Measurements from ENCODE around the gene WDFY2. TPM values are rescaled to one million over a fixed set of nuclear protein-coding genes. Genes with fewer than 3 reads are reported as not detected.

The WDFY2 gene
- total RNA-seq, 1 experiment from 2014 or later = 26.4 TPM

GRCh38 chr13:51614350-51614786 lies 30.1 kb downstream of the WDFY2 start:
- H2AK5ac ChIP-seq (ENCODE audit: insufficient read length, low read length) = no peak overlapping the region
- H3K79me2 ChIP-seq (ENCODE audit: insufficient read depth, low read length) = peaks cover 17% of the 10 kb centered on the region; the same call in 1 of the 2 replicates

More at GRCh38 chr13:51614350-51614786, 30.1 kb downstream of the WDFY2 start:
- Mint-ChIP-seq H3K4me3 (no peak overlapping the region), H3K27ac (peak overlapping the region; percentile 46 to 88 (median 72); a peak in 3 of 7 replicates), H3K36me3 (ENCODE audit: insufficient read depth in 1 of 3, low read depth in 3 of 3) (no peaks in the 10 kb centered on the region), H3K27me3 (ENCODE audit: low read depth) (no peaks in the 10 kb centered on the region), H3K4me1 (peaks cover 39 to 41% of the 10 kb centered on the region in 2 experiments), H3K9me3 (no peaks in the 10 kb centered on the region)
- no CpG with 5 or more reads among the region's 8 CpGs for WGBS (ENCODE audit: extremely low coverage, insufficient read length, low lambda C conversion rate)
- Histone ChIP-seq H2BK120ac (ENCODE audit: low read depth, low read length, poor library complexity, severe bottlenecking) (no peak overlapping the region), H3K18ac (ENCODE audit: insufficient read length, low read depth, low read length) (no peak overlapping the region), H4K91ac (ENCODE audit: insufficient read length, low read depth, low read length) (no peak overlapping the region), H3K27me3 (ENCODE audit: insufficient read depth, low read length) (no peaks in the 10 kb centered on the region), H2AFZ (ENCODE audit: low read length) (no peak overlapping the region), H3K79me1 (ENCODE audit: insufficient read depth, low read depth, low read length, poor library complexity, severe bottlenecking) (peaks cover 3% of the 10 kb centered on the region), H3T11ph (ENCODE audit: low read length) (no peak overlapping the region), H4K5ac (ENCODE audit: insufficient read length, low read depth, low read length) (no peak overlapping the region), H3K4ac (ENCODE audit: low read depth, low read length) (no peak overlapping the region), H3K23me2 (ENCODE audit: insufficient read length, low read depth, low read length, poor library complexity, severe bottlenecking) (no peaks in the 10 kb centered on the region), H2BK5ac (ENCODE audit: insufficient read length, low read length) (no peak overlapping the region), H2BK20ac (ENCODE audit: low read depth, low read length, poor library complexity, severe bottlenecking) (no peak overlapping the region), H3K27ac (ENCODE audit: insufficient read length, low read depth, low read length) (no peak overlapping the region), H3K4me1 (ENCODE audit: insufficient read depth, low read length) (peaks cover 10% of the 10 kb centered on the region; the same call in 1 of the 2 replicates), H2BK15ac (ENCODE audit: low read depth, low read length) (no peak overlapping the region), H4K8ac (replicated peaks; ENCODE audit: insufficient read length, low read depth, low read length) (no peak overlapping the region), H3K9me3 (ENCODE audit: control insufficient read depth, low read depth, low read length) (no peaks in the 10 kb centered on the region), H2BK12ac (ENCODE audit: insufficient read length, low read depth, low read length) (no peak overlapping the region), H3K23ac (ENCODE audit: insufficient read length, low read depth, low read length) (no peak overlapping the region), H3K14ac (ENCODE audit: insufficient read depth, low read length) (no peak overlapping the region), H3K56ac (ENCODE audit: insufficient read length, low read depth, low read length) (no peak overlapping the region), H4K20me1 (ENCODE audit: control insufficient read depth, insufficient read depth, insufficient read length) (no peaks in the 10 kb centered on the region), H3K4me2 (ENCODE audit: insufficient read depth, insufficient read length, low read length) (no peak overlapping the region), H3K9ac (ENCODE audit: extremely low read depth, insufficient read length, low read length) (no peak overlapping the region)
- DNase-seq = no peak
- TF ChIP-seq CTCF (conservative IDR thresholded peaks at IDR 0.05) = no peak
